Epithelial cell of esophagus (primary cell): ENCODE measurements around the gene VWC2L.

Source experiments
- DNase-seq: peaks from one replicate; pipeline ENCODE4 v3.0.0; 2010; ENCODE audit warnings: low read depth
- H3K4me3 ChIP-seq: 2 replicates; pipeline ENCODE4 v1.5.1; 2011; ENCODE audit warnings: mild to moderate bottlenecking, low read length, control low read depth
- TF ChIP-seq, protein P1 (sequence below): IDR thresholded peaks from 2 replicates; pipeline ENCODE4 v1.5.1; 2011; ENCODE audit warnings: low read depth, mild to moderate bottlenecking, low read length, control low read depth, inconsistent platforms; ENCODE audit not compliant: insufficient read depth; ENCODE audit errors: missing control alignments

VWC2L gene

DNA sequence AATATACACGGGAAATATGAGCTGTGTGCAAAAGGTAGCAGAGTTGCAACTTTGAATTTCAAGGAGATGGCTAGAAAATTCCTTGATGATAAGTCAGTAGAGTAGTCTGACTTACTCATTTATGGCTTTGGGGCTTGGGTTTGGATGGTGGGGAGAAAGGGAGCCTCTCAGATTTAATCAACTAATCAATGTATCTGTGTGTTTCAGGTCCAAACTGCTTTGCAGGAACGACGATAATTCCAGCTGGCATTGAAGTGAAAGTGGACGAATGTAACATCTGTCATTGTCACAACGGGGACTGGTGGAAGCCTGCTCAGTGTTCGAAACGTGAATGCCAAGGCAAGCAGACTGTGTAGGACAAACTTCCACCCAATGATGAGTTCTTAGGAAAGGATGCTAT lies 164.6 kb downstream of the VWC2L start:
- TF ChIP-seq, protein P1, sequence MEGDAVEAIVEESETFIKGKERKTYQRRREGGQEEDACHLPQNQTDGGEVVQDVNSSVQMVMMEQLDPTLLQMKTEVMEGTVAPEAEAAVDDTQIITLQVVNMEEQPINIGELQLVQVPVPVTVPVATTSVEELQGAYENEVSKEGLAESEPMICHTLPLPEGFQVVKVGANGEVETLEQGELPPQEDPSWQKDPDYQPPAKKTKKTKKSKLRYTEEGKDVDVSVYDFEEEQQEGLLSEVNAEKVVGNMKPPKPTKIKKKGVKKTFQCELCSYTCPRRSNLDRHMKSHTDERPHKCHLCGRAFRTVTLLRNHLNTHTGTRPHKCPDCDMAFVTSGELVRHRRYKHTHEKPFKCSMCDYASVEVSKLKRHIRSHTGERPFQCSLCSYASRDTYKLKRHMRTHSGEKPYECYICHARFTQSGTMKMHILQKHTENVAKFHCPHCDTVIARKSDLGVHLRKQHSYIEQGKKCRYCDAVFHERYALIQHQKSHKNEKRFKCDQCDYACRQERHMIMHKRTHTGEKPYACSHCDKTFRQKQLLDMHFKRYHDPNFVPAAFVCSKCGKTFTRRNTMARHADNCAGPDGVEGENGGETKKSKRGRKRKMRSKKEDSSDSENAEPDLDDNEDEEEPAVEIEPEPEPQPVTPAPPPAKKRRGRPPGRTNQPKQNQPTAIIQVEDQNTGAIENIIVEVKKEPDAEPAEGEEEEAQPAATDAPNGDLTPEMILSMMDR, result no peak

DNA sequence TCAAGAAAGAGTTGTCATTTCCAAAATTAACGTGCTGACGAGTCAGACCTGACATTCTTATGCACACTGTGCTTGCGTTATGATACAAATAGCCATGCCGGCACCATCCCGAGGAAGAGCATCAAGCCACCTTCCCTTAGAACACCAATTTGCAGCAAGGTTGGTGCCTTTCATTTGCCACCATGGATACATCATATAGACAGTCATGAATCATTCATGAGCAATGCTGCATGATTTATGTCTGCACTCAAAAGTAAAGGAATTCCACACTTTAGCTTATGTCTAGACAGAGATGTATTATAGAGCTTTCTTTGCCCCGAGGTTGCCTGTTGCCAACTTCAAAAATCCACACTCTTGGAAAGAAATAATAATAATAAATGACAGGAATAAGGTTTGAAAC lies 166.9 kb downstream of the VWC2L start:
- H3K4me3 ChIP-seq, result no peak overlapping the region
- TF ChIP-seq, protein P1, result no peak
- DNase-seq, result peak; percentile 34

More for the DNA sequence above, 164.6 kb downstream of the VWC2L start:
- no peak overlapping the region for H3K4me3 ChIP-seq
- no peak for DNase-seq

DNA sequence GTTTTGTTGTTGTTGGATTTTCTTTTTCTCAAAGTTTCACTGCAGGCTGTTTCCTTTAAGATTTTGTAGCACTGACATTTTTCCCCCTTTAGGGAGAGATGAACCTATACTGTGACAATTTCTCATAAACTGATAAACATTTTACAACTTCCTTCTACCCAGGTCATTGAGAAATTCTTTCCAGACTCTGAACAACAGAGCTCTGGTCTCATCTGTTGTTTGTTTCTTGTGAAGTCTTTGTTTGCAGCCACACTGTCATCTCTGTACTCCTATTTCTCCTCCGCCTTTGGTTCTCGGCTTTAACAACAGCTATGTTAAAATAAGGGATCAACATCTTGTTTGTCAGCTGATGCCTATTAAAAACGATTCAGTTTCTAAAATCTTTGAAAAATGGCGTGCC lies 167.6 kb downstream of the VWC2L start:
- no peak for DNase-seq
- TF ChIP-seq, protein P1, result no peak
- no peak overlapping the region for H3K4me3 ChIP-seq

DNA sequence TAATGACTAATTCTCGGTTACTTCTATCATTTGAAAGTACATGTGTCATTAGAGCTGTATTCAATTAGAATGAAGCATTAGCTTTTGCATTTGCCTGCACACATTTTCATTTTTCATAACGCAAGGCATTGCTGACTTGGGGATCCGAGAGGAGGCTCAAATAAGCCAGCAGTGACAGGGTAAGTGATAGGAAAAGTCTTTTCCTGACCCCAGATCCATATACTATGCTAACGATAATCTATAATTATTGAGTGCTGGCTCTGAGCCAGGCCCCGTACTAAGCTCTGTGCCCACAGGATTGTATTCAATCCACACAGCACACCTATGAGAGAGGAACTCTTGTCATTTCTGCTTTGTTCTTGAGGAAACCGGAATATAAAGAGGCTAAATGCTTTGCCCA lies 168.2 kb downstream of the VWC2L start:
- no peak overlapping the region for H3K4me3 ChIP-seq
- TF ChIP-seq, protein P1, result no peak
- DNase-seq, result no peak

DNA sequence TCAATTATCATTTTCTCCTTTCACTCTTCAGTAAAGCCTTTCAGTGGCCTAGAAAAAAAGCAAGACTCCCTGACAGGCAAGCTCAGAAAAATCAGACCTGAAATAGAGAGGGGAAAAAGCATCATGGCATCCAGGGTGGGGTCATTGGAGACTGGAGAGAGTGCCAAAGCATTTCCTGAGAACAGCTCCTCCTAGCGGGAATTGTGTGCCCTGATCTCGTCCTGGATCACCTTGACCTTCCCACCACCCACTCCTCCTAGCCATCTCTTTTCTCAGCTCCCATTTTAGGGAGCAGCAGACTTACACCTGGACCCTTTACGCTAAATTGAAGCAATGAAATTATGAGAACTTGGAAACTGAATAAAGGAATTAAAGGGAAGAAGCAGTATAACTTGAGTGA lies 176.6 kb downstream of the VWC2L start:
- no peak overlapping the region for H3K4me3 ChIP-seq
- TF ChIP-seq, protein P1, result peak; percentile 38
- peak; percentile 22 for DNase-seq

DNA sequence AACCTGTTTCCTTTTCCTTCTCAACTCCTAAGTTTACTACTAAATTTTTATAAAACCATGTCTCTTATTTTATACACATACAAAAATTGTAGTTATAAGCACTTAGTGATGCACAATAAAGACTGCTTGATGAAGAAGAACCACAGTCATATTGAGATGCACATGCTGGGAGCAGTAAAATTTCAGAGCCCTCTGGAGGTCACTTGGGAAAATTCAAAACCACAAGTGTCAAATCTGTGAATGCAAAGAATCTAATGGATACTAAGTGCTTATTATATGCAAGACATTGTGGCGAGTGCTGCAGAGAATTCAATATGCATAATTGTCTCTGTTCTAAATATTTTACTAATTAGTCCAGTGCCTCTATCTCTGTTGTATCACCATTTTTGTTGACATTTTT lies 180.5 kb downstream of the VWC2L start:
- H3K4me3 ChIP-seq, result no peak overlapping the region
- peak; percentile 15 for DNase-seq
- TF ChIP-seq, protein P1, result peak; percentile 37

DNA sequence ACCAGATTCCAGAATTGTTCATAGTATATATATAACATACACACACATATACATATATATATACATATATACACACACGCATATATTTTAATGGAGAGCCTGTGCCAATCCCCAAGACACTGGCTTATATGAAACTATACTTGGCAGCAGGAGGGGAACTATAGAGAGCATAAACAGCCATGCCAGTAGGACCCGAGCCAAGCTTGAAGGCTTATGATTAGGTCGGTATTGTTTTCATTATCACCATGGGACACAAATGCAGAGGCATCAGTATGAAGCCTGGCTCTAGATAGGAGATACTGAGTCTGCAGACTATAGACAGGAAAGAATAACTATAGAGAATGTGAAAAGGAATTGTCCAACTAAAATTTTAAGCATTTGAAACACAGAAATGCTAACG lies 181.2 kb downstream of the VWC2L start:
- no peak for DNase-seq
- H3K4me3 ChIP-seq, result no peak overlapping the region
- TF ChIP-seq, protein P1, result no peak
